ENCODE measurements around the gene AUTS2.

GRCh38 chr7:70712942-70713341 is 1114.7 kb downstream of the AUTS2 start:
- TF ChIP-seq EZH2 (IDR thresholded peaks at IDR 0.05; ENCODE audit: borderline replicate concordance, low read depth, low read length, poor library complexity, severe bottlenecking): no peak
- TF ChIP-seq CTCF (conservative IDR thresholded peaks at IDR 0.05; ENCODE audit: low read depth, low read length): no peak

Data from A673 (cell line).